ENCODE measurements around the gene PGC. TPM values are rescaled to one million over a fixed set of nuclear protein-coding genes. Genes with fewer than 3 reads are reported as not detected.

PGC gene
- total and polyA plus RNA-seq, 9 of the 15 experiments (the other 6 are each of a cell fraction or from before 2014, with no cell fraction given): 0.17 to 0.40 TPM; not detected in 7

- CTCF ChIA-PET (ENCODE audit: low intra/inter-chr PET ratio): no interaction called here
- Histone ChIP-seq H3K9ac (ENCODE audit: insufficient read depth in 1 of 2, low read depth in 2 of 2, low read length in 2 of 2) (peak overlapping the region in 1 of 2 experiments; percentile 18; a peak in 1 of 4 replicates), H3K4me1 (replicated peaks in 1 of 2; ENCODE audit: control insufficient read depth in 2 of 2, insufficient read depth in 2 of 2, low read length in 2 of 2) (peaks cover 16 to 26% of the 10 kb centered on the region in 2 experiments), H3K27ac (ENCODE audit: extremely low read depth, low read depth, low read length) (no peak overlapping the region), H3K4me2 (ENCODE audit: insufficient read depth, low read length) (no peak overlapping the region), H3K9me3 (replicated peaks; ENCODE audit: control insufficient read depth, insufficient read depth, low read depth, low read length) (no peaks in the 10 kb centered on the region), H3K9me1 (ENCODE audit: control insufficient read depth, insufficient read depth, low read length) (no peaks in the 10 kb centered on the region), H2AFZ (ENCODE audit: low read depth, low read length) (no peak overlapping the region), H3K4me3 (no peak overlapping the region), H3K27me3 (ENCODE audit: control insufficient read depth in 2 of 2, insufficient read depth in 2 of 2, low read length in 2 of 2) (peaks cover 0 to 28% of the 10 kb centered on the region in 2 experiments; a peak in 2 of 5 replicates), H4K20me1 (replicated peaks; ENCODE audit: control insufficient read depth, insufficient read depth, low read length) (peaks cover 15% of the 10 kb centered on the region; the same call in 1 of the 2 replicates), H3K36me3 (ENCODE audit: control insufficient read depth, insufficient read depth, low read length) (no peaks in the 10 kb centered on the region), H3K79me2 (ENCODE audit: control insufficient read depth, insufficient read depth, low read length) (no peaks in the 10 kb centered on the region)
- intact Hi-C loops (cut with micrococcal nuclease): no loop called here
- ATAC-seq: no peak
- in situ Hi-C loops (cut with MboI): no loop called here
- no peak for TF ChIP-seq SRSF3 (IDR thresholded peaks at IDR 0.05; ENCODE audit: insufficient read depth, low read length)
- no TSS peak for BruUV-seq (replicated peaks)
- POLR2A ChIA-PET: interaction anchor here (1.0 to 1.2 kb wide), 2 partner anchors 11 to 98 kb away, joined by 3 read pairs; no protein-coding TSS in a partner anchor
- WGBS (ENCODE audit: insufficient coverage, low coverage, missing lambda C conversion rate): 30% methylated on average over 18 of the region's 19 CpGs
- DNase-seq (ENCODE audit: extremely low read depth in 1 of 4, low spot score in 3 of 4): no peak
- FAIRE-seq: no peak
These were observed 18.9 kb downstream of the PGC start for GRCh38 chr6:41728073-41728936.

DNA sequence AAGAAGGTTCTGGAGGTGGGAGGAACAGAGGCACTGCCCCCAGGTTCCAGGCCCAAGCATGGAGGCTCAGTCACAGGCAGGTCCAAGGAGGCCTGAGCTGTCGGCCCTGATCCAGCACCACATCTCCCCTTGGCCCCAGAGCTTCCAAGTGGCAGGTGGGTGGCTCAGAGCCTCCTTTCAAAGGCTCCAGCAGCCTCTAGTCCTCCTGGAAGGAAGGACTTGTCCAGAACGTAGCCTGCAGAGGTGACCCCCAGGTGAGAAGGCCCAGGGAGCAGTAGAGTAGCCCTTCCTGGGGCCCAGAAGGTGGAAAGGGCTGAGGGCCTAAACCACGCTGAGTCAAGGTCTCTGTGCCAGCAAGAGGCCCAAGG lies 19.5 kb downstream of the PGC start:
- no peak overlapping the region for H3K27ac ChIP-seq (ENCODE audit: extremely low read depth, low read depth, low read length)
- H3K9ac ChIP-seq (ENCODE audit: insufficient read depth in 1 of 2, low read depth in 2 of 2, low read length in 2 of 2): peak overlapping the region in 1 of 2 experiments; percentile 18; a peak in 1 of 4 replicates
- intact Hi-C loops (cut with micrococcal nuclease): no loop called here
- TF ChIP-seq POLR2G (IDR thresholded peaks at IDR 0.05; ENCODE audit: low read depth, low read length): no peak
- TF ChIP-seq KAT8 (IDR thresholded peaks at IDR 0.05; ENCODE audit: low read depth): no peak
- no peak for TF ChIP-seq NR2C2 (CRISPR knock-in tag; IDR thresholded peaks at IDR 0.05)
- TF ChIP-seq NR2C2 (tag; IDR thresholded peaks at IDR 0.05): no peak
- no peak for TF ChIP-seq MED1 (CRISPR knock-in tag; IDR thresholded peaks at IDR 0.05; ENCODE audit: borderline replicate concordance)
- no peak for TF ChIP-seq ATF7 (IDR thresholded peaks at IDR 0.05)
- no peak for TF ChIP-seq CHAMP1 (IDR thresholded peaks at IDR 0.05)

More for the DNA sequence above, 19.5 kb downstream of the PGC start:
- H4K20me1 ChIP-seq (replicated peaks; ENCODE audit: control insufficient read depth, insufficient read depth, low read length): peaks cover 15% of the 10 kb centered on the region; the same call in 1 of the 2 replicates
- H3K27me3 ChIP-seq (ENCODE audit: control insufficient read depth in 2 of 2, insufficient read depth in 2 of 2, low read length in 2 of 2): peaks cover 0 to 27% of the 10 kb centered on the region in 2 experiments; a peak in 2 of 5 replicates
- POLR2A ChIA-PET: interaction anchor here (0.6 to 1.0 kb wide), 2 partner anchors 10 to 38 kb away, joined by 3 read pairs; no protein-coding TSS in a partner anchor
- CTCF ChIA-PET (ENCODE audit: low intra/inter-chr PET ratio): no interaction called here
- no peak overlapping the region for H2AFZ ChIP-seq (ENCODE audit: low read depth, low read length)
- H3K4me3 ChIP-seq: no peak overlapping the region
- no peaks in the 10 kb centered on the region for H3K79me2 ChIP-seq (ENCODE audit: control insufficient read depth, insufficient read depth, low read length)
- in situ Hi-C loops (cut with MboI): no loop called here
- H3K4me1 ChIP-seq (replicated peaks in 1 of 2; ENCODE audit: control insufficient read depth in 2 of 2, insufficient read depth in 2 of 2, low read length in 2 of 2): peaks cover 16 to 26% of the 10 kb centered on the region in 2 experiments
- no peak for FAIRE-seq
- H3K36me3 ChIP-seq (ENCODE audit: control insufficient read depth, insufficient read depth, low read length): no peaks in the 10 kb centered on the region
- no peak for DNase-seq (ENCODE audit: extremely low read depth in 1 of 4, low spot score in 3 of 4)
- no peak for ATAC-seq
- WGBS (ENCODE audit: insufficient coverage, low coverage, missing lambda C conversion rate): 30% methylated on average over 3 of the region's 3 CpGs
- no peak overlapping the region for H3K4me2 ChIP-seq (ENCODE audit: insufficient read depth, low read length)
- H3K9me1 ChIP-seq (ENCODE audit: control insufficient read depth, insufficient read depth, low read length): no peaks in the 10 kb centered on the region
- H3K9me3 ChIP-seq (replicated peaks; ENCODE audit: control insufficient read depth, insufficient read depth, low read depth, low read length): no peaks in the 10 kb centered on the region
- no TSS peak for BruUV-seq (replicated peaks)
